ENCODE data around the gene ERP44.

ERP44 gene

GRCh38 chr9:99948482-99948881 is 150.3 kb downstream of the ERP44 start:
- H3K27me3 ChIP-seq (ENCODE audit: control insufficient read depth, low read length) = no peaks in the 10 kb centered on the region
- H4K20me1 ChIP-seq (ENCODE audit: control insufficient read depth, insufficient read depth, low read depth, low read length) = no peaks in the 10 kb centered on the region
- no peak overlapping the region for H3K4me3 ChIP-seq (ENCODE audit: low read length)
- no peaks in the 10 kb centered on the region for H3K79me2 ChIP-seq (ENCODE audit: control insufficient read depth, low read length)
- TF ChIP-seq CTCF (IDR thresholded peaks at IDR 0.05; ENCODE audit: low read depth, low read length, poor library complexity, severe bottlenecking) = no peak
- TF ChIP-seq EZH2phosphoT487 (IDR thresholded peaks at IDR 0.05; ENCODE audit: borderline replicate concordance, low read length) = no peak
- no peaks in the 10 kb centered on the region; the same call in 1 of the 2 replicates for H3K36me3 ChIP-seq (ENCODE audit: control insufficient read depth, low read length)
- H3K4me1 ChIP-seq (ENCODE audit: control insufficient read depth, low read length) = no peaks in the 10 kb centered on the region
- H3K27ac ChIP-seq (ENCODE audit: low read depth, low read length) = no peak overlapping the region
- no peaks in the 10 kb centered on the region for H3K9me2 ChIP-seq (replicated peaks; ENCODE audit: control insufficient read depth, low read length)
- H3K4me2 ChIP-seq (ENCODE audit: low read length) = no peak overlapping the region
- H3F3A ChIP-seq (ENCODE audit: control insufficient read depth, insufficient read depth) = no peaks in the 10 kb centered on the region
- no peaks in the 10 kb centered on the region for H3K9me3 ChIP-seq (ENCODE audit: control insufficient read depth, insufficient read depth, low read length)

- H3K79me2 ChIP-seq (ENCODE audit: control insufficient read depth, low read length) = no peaks in the 10 kb centered on the region
- H3K36me3 ChIP-seq (ENCODE audit: control insufficient read depth, low read length) = no peaks in the 10 kb centered on the region; the same call in 1 of the 2 replicates
- no peaks in the 10 kb centered on the region for H3K27me3 ChIP-seq (ENCODE audit: control insufficient read depth, low read length)
- no peaks in the 10 kb centered on the region for H3K9me2 ChIP-seq (replicated peaks; ENCODE audit: control insufficient read depth, low read length)
- H3K9me3 ChIP-seq (ENCODE audit: control insufficient read depth, insufficient read depth, low read length) = no peaks in the 10 kb centered on the region
- TF ChIP-seq CTCF (IDR thresholded peaks at IDR 0.05; ENCODE audit: low read depth, low read length, poor library complexity, severe bottlenecking) = peak; percentile 27
- no peak for TF ChIP-seq EZH2phosphoT487 (IDR thresholded peaks at IDR 0.05; ENCODE audit: borderline replicate concordance, low read length)
- H4K20me1 ChIP-seq (ENCODE audit: control insufficient read depth, insufficient read depth, low read depth, low read length) = no peaks in the 10 kb centered on the region
- no peak overlapping the region for H3K4me3 ChIP-seq (ENCODE audit: low read length)
- no peak overlapping the region for H3K4me2 ChIP-seq (ENCODE audit: low read length)
- no peak overlapping the region for H3K27ac ChIP-seq (ENCODE audit: low read depth, low read length)
- no peaks in the 10 kb centered on the region for H3F3A ChIP-seq (ENCODE audit: control insufficient read depth, insufficient read depth)
- H3K4me1 ChIP-seq (ENCODE audit: control insufficient read depth, low read length) = no peaks in the 10 kb centered on the region
Measured at GRCh38 chr9:99947395-99947794, 151.4 kb downstream of the ERP44 start.

- Histone ChIP-seq H3F3A (ENCODE audit: control insufficient read depth, insufficient read depth) (no peaks in the 10 kb centered on the region), H3K79me2 (ENCODE audit: control insufficient read depth, low read length) (no peaks in the 10 kb centered on the region), H4K20me1 (ENCODE audit: control insufficient read depth, insufficient read depth, low read depth, low read length) (no peaks in the 10 kb centered on the region), H3K4me2 (ENCODE audit: low read length) (no peak overlapping the region), H3K4me3 (ENCODE audit: low read length) (no peak overlapping the region), H3K9me3 (ENCODE audit: control insufficient read depth, insufficient read depth, low read length) (no peaks in the 10 kb centered on the region), H3K36me3 (ENCODE audit: control insufficient read depth, low read length) (no peaks in the 10 kb centered on the region), H3K27ac (ENCODE audit: low read depth, low read length) (no peak overlapping the region), H3K27me3 (ENCODE audit: control insufficient read depth, low read length) (no peaks in the 10 kb centered on the region), H3K4me1 (ENCODE audit: control insufficient read depth, low read length) (no peaks in the 10 kb centered on the region), H3K9me2 (replicated peaks; ENCODE audit: control insufficient read depth, low read length) (no peaks in the 10 kb centered on the region)
- TF ChIP-seq CTCF (IDR thresholded peaks at IDR 0.05; ENCODE audit: low read depth, low read length, poor library complexity, severe bottlenecking) (no peak), EZH2phosphoT487 (IDR thresholded peaks at IDR 0.05; ENCODE audit: borderline replicate concordance, low read length) (no peak)
Measured at GRCh38 chr9:99936947-99937587, 161.7 kb downstream of the ERP44 start.

Data from DOHH2 (cell line).